Bronchial epithelial cell (primary cell): ENCODE measurements around the gene TRAPPC5. TPM values are rescaled to one million over a fixed set of nuclear protein-coding genes. Genes with fewer than 3 reads are reported as not detected.
"Not testable (repeated sequence)": the region's sequence is repeated elsewhere in the genome, so short reads cannot be mapped to it uniquely, and the experiment has no call there.

Experiments
- DNase-seq: peaks from one replicate; pipeline ENCODE4 v3.0.0-alpha.2; 2010; ENCODE audit warnings: low read depth
- FAIRE-seq: peaks from 2 replicates; lab custom pipeline; 2011; peaks lifted over from hg19 to GRCh38; lab: Jason Lieb, UNC
- H3K27me3 ChIP-seq: 2 replicates; pipeline ENCODE4 v1.5.1; 2011; ENCODE audit warnings: low read length; ENCODE audit not compliant: control insufficient read depth, insufficient read depth
- H3K36me3 ChIP-seq: 2 replicates; pipeline ENCODE4 v1.5.1; 2011; ENCODE audit warnings: low read length; ENCODE audit not compliant: control insufficient read depth, insufficient read depth
- H3K4me3 ChIP-seq: 2 replicates; pipeline ENCODE4 v1.5.1; 2011; ENCODE audit warnings: mild to moderate bottlenecking, low read depth, low read length, control low read depth
- total RNA-seq: library from RNA; depleted of rRNA; stranded (reverse); fragments of >200 nt; gene quantifications from 2 replicates; pipeline ENCODE4 v1.2.1, GENCODE V29; 2014
- TF ChIP-seq, protein P1 (sequence below): IDR thresholded peaks from 2 replicates; pipeline ENCODE4 v1.5.1; 2011; ENCODE audit warnings: mild to moderate bottlenecking, moderate library complexity, low read length, control low read depth, inconsistent platforms; ENCODE audit not compliant: insufficient read depth, severe bottlenecking

The TRAPPC5 gene
- total RNA-seq, 1 donor from 2014 or later: 29.2 TPM

GRCh38 chr19:7640803-7641202 lies 39.8 kb upstream of the TRAPPC5 start:
- DNase-seq (no peak), FAIRE-seq (no peak)
- peaks cover 14% of the 10 kb centered on the region for H3K36me3 ChIP-seq
- TF ChIP-seq, protein P1, sequence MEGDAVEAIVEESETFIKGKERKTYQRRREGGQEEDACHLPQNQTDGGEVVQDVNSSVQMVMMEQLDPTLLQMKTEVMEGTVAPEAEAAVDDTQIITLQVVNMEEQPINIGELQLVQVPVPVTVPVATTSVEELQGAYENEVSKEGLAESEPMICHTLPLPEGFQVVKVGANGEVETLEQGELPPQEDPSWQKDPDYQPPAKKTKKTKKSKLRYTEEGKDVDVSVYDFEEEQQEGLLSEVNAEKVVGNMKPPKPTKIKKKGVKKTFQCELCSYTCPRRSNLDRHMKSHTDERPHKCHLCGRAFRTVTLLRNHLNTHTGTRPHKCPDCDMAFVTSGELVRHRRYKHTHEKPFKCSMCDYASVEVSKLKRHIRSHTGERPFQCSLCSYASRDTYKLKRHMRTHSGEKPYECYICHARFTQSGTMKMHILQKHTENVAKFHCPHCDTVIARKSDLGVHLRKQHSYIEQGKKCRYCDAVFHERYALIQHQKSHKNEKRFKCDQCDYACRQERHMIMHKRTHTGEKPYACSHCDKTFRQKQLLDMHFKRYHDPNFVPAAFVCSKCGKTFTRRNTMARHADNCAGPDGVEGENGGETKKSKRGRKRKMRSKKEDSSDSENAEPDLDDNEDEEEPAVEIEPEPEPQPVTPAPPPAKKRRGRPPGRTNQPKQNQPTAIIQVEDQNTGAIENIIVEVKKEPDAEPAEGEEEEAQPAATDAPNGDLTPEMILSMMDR: no peak
- no peak overlapping the region for H3K4me3 ChIP-seq
- no peaks in the 10 kb centered on the region for H3K27me3 ChIP-seq

GRCh38 chr19:7641290-7642276 lies 39.0 kb upstream of the TRAPPC5 start:
- no peaks in the 10 kb centered on the region for H3K27me3 ChIP-seq
- H3K36me3 ChIP-seq: peaks cover 15% of the 10 kb centered on the region
- FAIRE-seq (no peak), DNase-seq (no peak)
- TF ChIP-seq, protein P1: peak; percentile 6
- H3K4me3 ChIP-seq: no peak overlapping the region

- Histone ChIP-seq H3K27me3 (no peaks in the 10 kb centered on the region), H3K4me3 (no peak overlapping the region), H3K36me3 (peaks cover 16% of the 10 kb centered on the region)
- FAIRE-seq (no peak), DNase-seq (no peak)
- TF ChIP-seq, protein P1: no peak
Measured at GRCh38 chr19:7642295-7643030, 38.2 kb upstream of the TRAPPC5 start.

GRCh38 chr19:7643031-7643415 lies 37.6 kb upstream of the TRAPPC5 start:
- no peak for FAIRE-seq
- Histone ChIP-seq H3K4me3 (no peak overlapping the region), H3K27me3 (no peaks in the 10 kb centered on the region), H3K36me3 (peaks cover 17% of the 10 kb centered on the region)
- no peak for DNase-seq
- TF ChIP-seq, protein P1: no peak

DNA sequence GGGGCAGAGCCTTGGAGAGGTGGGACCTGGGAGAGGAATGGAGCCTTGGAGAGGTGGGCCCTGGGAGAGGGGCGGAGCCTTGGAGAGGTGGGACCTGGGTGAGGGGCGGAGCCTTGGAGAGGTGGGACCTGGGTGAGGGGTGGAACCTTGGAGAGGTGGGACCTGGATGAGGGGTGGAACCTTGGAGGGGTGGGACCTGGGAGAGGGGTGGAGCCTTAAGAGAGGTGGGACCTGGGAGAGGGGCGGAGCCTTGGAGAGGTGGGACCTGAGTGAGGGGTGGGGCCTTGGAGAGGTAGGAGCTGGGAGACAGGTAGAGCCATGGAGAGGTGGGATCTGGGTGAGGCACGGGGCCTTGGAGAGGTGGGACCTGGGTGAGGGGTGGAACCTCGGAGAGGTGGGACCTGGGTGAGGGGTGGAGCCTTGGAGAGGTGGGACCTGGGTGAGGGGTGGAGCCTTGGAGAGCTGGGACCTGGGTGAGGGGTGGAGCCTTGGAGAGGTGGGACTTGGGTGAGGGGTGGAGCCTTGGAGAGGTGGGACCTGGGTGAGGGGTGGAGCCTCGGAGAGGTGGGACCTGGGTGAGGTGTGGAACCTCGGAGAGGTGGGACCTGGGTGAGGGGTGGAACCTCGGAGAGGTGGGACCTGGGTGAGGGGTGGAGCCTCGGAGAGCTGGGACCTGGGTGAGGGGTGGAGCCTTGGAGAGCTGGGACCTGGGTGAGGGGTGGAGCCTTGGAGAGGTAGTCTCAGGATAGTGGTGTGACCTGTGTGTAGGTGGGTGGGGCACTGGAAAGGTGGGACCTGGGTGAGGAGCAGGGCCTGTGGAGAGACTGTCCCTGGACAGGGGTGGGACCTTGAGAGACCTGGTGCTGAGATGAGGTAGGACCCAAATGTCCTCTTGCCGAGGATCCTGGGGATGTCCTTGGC lies 36.7 kb upstream of the TRAPPC5 start:
- not testable (repeated sequence) for H3K4me3 ChIP-seq, H3K27me3 ChIP-seq, FAIRE-seq
- peaks cover 17% of the 10 kb centered on the region for H3K36me3 ChIP-seq
- DNase-seq: peak; percentile 50
